Mucosa of descending colon (tissue), 3 donors: ENCODE results near the gene KIAA1755. TPM values are rescaled to one million over a fixed set of nuclear protein-coding genes. Genes with fewer than 3 reads are reported as not detected.

Source experiments
- ATAC-seq: fragments of 200-7000 bp; cut with Tn5 transposase; one replicate; pipeline ENCODE4 v1.9.1; 2020; ENCODE audit warnings: mild to moderate bottlenecking, moderate library complexity
- DNase-seq, 3 donors: peaks; one replicate each; pipeline ENCODE4 v3.0.0-alpha.2; 2020
- H3K36me3 ChIP-seq: fragments of 200-600 bp; one replicate; pipeline ENCODE4 v1.8.0; 2021; ENCODE audit warnings: low read depth, mild to moderate bottlenecking
- H3K4me1 ChIP-seq: fragments of 200-600 bp; one replicate; pipeline ENCODE4 v1.8.0; 2021; ENCODE audit warnings: low read depth, mild to moderate bottlenecking
- H3K4me3 ChIP-seq: fragments of 200-600 bp; one replicate; pipeline ENCODE4 v1.8.0; 2021; ENCODE audit warnings: mild to moderate bottlenecking
- H3K9me3 ChIP-seq: fragments of 200-600 bp; one replicate; pipeline ENCODE4 v1.8.0; 2021; ENCODE audit warnings: mild to moderate bottlenecking
- intact Hi-C, 2 donors: fragments of 100-400 bp; cut with DNase I in 1 of 2; cut with micrococcal nuclease in 1 of 2; formaldehyde crosslinking; loops; one replicate each; pipeline versions ENCODE4 v1.11.0 to v1.11.1; 2022; cut with DNase I, micrococcal nuclease
- total RNA-seq, 3 donors: library from RNA; stranded (reverse); fragmentation: NEBNext Ultra II Directional in 2 of 3; extraction: Animal tissue kit (Norgen Biotek cat#: 25700) in 2 of 3; gene quantifications; one replicate each; pipeline versions ENCODE4 v1.2.1 to v1.2.4, GENCODE V29; 2021 to 2023
- TF ChIP-seq, protein P1 (sequence below): fragments of 200-600 bp; IDR thresholded peaks from one replicate; pipeline ENCODE4 v1.8.0; 2022; ENCODE audit warnings: antibody characterized with exemption, mild to moderate bottlenecking
- donor health status: DM: no; HTN: no; CAD: no; lungs with moderate emphysema.
- donor health status: DM: no; HTN: no; CAD: no.
- donor health status: DM: no; HTN: yes; CAD: no.

KIAA1755 gene
- total RNA-seq, 3 donors from 2014 or later = 1.2 to 22.4 (median 3.4) TPM

DNA sequence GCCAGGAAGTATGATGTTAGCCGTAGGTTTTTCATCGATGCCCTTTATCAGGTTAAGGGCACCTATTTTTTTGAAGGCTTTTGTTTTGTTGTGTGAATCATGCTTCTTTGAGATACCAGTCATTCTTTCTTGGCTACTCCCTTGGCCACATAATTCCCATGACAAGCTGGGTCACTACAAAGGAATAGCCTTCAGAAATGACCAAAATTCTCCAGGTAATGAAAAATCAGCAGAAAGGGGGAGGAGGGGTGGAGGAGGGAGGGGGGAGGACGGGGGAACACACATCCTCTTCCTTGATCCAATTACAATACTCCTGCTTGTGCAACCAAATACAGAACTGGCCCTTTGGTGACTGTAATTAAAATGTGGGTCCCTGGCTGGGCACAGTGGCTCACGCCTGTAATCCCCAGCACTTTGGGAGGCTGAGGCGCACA, 73.7 kb downstream of the KIAA1755 start:
- TF ChIP-seq, protein P1, sequence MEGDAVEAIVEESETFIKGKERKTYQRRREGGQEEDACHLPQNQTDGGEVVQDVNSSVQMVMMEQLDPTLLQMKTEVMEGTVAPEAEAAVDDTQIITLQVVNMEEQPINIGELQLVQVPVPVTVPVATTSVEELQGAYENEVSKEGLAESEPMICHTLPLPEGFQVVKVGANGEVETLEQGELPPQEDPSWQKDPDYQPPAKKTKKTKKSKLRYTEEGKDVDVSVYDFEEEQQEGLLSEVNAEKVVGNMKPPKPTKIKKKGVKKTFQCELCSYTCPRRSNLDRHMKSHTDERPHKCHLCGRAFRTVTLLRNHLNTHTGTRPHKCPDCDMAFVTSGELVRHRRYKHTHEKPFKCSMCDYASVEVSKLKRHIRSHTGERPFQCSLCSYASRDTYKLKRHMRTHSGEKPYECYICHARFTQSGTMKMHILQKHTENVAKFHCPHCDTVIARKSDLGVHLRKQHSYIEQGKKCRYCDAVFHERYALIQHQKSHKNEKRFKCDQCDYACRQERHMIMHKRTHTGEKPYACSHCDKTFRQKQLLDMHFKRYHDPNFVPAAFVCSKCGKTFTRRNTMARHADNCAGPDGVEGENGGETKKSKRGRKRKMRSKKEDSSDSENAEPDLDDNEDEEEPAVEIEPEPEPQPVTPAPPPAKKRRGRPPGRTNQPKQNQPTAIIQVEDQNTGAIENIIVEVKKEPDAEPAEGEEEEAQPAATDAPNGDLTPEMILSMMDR = no peak
- no peak for ATAC-seq
- H3K4me3 ChIP-seq = no peak overlapping the region
- no peaks in the 10 kb centered on the region for H3K36me3 ChIP-seq
- H3K4me1 ChIP-seq = no peaks in the 10 kb centered on the region
- H3K9me3 ChIP-seq = no peaks in the 10 kb centered on the region
- intact Hi-C loops = no loop called here
- DNase-seq = no peak

DNA sequence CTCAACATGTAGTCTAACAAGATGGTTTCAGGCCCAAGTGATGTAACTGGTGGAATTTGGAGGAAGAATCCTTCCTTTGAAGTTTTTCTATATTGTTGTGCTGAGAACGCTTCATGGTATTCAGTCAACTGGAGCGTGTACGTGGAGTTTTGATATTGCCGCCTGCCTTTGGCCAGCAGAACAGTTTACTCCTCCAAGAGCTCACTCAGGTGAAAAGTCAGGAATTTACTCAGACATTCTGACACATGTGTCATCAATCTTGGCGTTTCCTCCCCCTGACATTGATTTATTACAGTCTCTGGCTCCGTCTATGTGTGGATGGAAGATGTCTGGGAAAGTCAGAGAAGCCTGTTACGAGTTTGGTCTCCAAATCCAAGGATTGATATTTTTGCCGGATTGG, 76.4 kb downstream of the KIAA1755 start:
- DNase-seq = no peak
- H3K4me1 ChIP-seq = no peaks in the 10 kb centered on the region
- ATAC-seq = no peak
- H3K4me3 ChIP-seq = no peak overlapping the region
- intact Hi-C loops = no loop called here
- no peaks in the 10 kb centered on the region for H3K9me3 ChIP-seq
- H3K36me3 ChIP-seq = no peaks in the 10 kb centered on the region
- TF ChIP-seq, protein P1 = no peak

DNA sequence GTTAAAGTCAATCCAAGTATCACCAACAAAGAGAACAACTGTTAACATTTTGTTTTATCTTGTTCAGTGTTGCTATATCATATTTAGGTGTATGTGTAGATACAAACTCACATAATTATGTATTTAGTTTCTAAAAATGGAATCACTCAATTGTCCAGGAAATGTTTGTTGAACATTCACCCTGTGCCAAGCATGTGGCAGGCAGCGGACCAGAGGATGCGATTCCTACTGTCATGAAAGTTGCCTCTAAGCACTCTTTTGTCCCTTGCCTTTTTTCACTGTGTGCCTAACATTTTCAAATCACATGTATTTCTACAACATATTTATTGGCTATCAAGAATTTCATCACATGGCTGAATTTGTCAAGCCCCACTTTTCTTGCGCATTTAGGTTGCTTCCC, 78.6 kb downstream of the KIAA1755 start:
- TF ChIP-seq, protein P1 = no peak
- ATAC-seq = no peak
- Histone ChIP-seq H3K9me3 (no peaks in the 10 kb centered on the region), H3K36me3 (no peaks in the 10 kb centered on the region), H3K4me1 (no peaks in the 10 kb centered on the region), H3K4me3 (no peak overlapping the region)
- intact Hi-C loops = no loop called here
- DNase-seq = no peak

DNA sequence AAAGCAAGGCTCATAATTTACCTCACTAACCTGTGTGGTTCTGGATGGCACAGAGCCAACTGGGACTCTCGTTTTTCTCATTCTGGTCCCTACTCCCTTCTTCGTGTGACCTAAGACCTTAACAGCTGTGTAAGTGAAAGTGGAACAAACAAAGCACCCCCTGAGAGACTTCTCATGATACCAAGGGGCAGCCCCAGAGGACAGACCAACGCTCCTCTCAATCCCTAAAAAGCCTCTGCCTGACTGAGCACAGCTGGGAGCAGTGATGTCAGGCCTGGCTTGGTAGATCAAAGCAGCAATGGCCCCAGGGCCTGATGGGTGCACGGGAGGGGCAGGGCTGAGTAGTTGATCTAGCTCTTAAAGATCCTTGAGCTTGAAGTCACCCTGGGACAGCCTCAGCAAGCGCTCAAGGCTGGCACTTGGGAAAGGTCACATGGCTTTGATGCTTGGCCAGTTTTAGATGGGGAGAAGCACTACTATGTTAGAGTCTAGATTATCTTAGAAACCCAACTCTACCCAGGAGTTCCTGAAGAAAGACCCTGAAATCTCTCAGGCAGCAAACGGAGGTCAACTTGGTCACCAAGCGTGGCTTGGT, 79.2 kb downstream of the KIAA1755 start:
- DNase-seq = no peak
- TF ChIP-seq, protein P1 = no peak
- intact Hi-C loops = no loop called here
- no peak for ATAC-seq
- H3K4me3 ChIP-seq = no peak overlapping the region
- H3K36me3 ChIP-seq = no peaks in the 10 kb centered on the region
- H3K4me1 ChIP-seq = no peaks in the 10 kb centered on the region
- H3K9me3 ChIP-seq = no peaks in the 10 kb centered on the region

DNA sequence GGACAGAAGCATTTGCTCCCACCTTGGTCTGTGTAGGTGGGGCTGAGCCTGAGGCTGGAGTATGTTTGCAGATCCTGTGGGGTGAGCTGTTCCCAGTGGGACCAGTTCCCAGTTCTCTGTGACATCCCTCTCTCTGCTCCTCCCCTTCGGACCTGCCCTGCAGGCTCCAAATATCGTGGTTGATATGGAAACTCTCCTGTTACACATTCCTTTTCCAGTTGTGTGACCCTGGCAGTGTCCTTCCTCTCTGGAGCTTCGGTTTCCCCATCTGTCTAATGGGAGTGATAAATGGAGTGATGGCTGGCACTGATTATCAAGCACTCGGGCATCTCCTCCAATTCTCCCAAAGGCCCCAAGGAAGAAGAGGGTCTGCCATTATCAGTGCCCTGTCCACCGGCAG, 79.8 kb downstream of the KIAA1755 start:
- H3K4me3 ChIP-seq = no peak overlapping the region
- no peak for DNase-seq
- TF ChIP-seq, protein P1 = no peak
- ATAC-seq = no peak
- intact Hi-C loops = no loop called here
- no peaks in the 10 kb centered on the region for H3K4me1 ChIP-seq
- H3K36me3 ChIP-seq = no peaks in the 10 kb centered on the region
- no peaks in the 10 kb centered on the region for H3K9me3 ChIP-seq

DNA sequence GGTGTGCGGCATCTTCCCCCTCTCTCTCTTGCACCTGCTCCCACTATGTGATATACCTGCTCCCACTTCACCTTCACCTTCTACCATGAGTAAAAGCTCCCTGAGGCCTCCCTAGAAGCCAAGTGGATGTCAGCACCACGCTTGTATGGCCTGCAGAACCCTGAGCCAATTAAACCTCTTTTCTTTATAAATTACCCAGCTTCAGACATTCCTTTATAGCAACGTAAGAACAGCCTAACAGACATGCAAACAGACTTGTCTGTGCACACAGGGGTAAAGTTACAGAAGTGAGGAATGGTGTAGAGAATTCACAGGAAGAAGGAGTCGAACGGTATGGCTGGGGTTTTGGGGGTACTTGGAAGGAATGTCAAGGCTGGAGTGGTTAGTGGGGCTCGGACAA, 80.7 kb downstream of the KIAA1755 start:
- H3K4me1 ChIP-seq = no peaks in the 10 kb centered on the region
- no peak overlapping the region for H3K4me3 ChIP-seq
- DNase-seq (no peak), ATAC-seq (no peak)
- H3K36me3 ChIP-seq = no peaks in the 10 kb centered on the region
- intact Hi-C loops = no loop called here
- no peaks in the 10 kb centered on the region for H3K9me3 ChIP-seq
- TF ChIP-seq, protein P1 = no peak
